Prostate gland (tissue), 2 donors: Measurements from ENCODE around the gene KLF7. TPM values are rescaled to one million over a fixed set of nuclear protein-coding genes. Genes with fewer than 3 reads are reported as not detected.

Source experiments
- DNase-seq: peaks from one replicate; pipeline ENCODE4 v3.0.0-alpha.2; 2019; ENCODE audit warnings: low spot score
- H3K27ac ChIP-seq, 2 donors: fragments of 200-600 bp; sonication (generic); 2 replicates each; pipeline ENCODE4 v1.5.1; 2017 to 2019
- H3K27me3 ChIP-seq: fragments of 200-600 bp; sonication (generic); replicated peaks from 2 replicates; pipeline ENCODE4 v1.5.1; 2019; ENCODE audit not compliant: insufficient read depth
- H3K36me3 ChIP-seq, 2 donors: fragments of 200-600 bp; sonication (generic); 1 replicate in 1 of 2; 2 replicates in 1 of 2; pipeline versions ENCODE4 v1.5.1 to v1.8.1; 2017 to 2019
- H3K4me1 ChIP-seq: fragments of 200-600 bp; sonication (generic); replicated peaks from 2 replicates; pipeline ENCODE4 v1.5.1; 2019
- H3K4me3 ChIP-seq, 2 donors: fragments of 200-600 bp; sonication (generic); 2 replicates each; pipeline ENCODE4 v1.5.1; 2017 to 2019
- H3K9me3 ChIP-seq: fragments of 200-600 bp; sonication (generic); 2 replicates; pipeline ENCODE4 v1.5.1; 2017
- CTCF ChIP-seq, 4 experiments: fragments of 200-600 bp in 2 of 4; fragments of 450-650 bp in 2 of 4; sonication (generic) in 2 of 4; IDR thresholded peaks; 1 replicate in 3 of 4; 2 replicates in 1 of 4; pipeline ENCODE4 v1.5.1; 2016 to 2019; ENCODE audit warnings: antibody characterized with exemption in 4 of 4, mild to moderate bottlenecking in 2 of 4, moderate library complexity in 2 of 4
- POLR2A ChIP-seq: fragments of 450-650 bp; IDR thresholded peaks from one replicate; pipeline ENCODE4 v1.6.1; 2016; ENCODE audit warnings: antibody characterized with exemption, mild to moderate bottlenecking
- POLR2AphosphoS5 ChIP-seq: sonication (generic); formaldehyde crosslinking; IDR thresholded peaks from one replicate; pipeline ENCODE4 v1.6.1; 2017; ENCODE audit warnings: antibody characterized with exemption
- whole genome bisulfite sequencing: methylation state at CpG from one replicate; pipeline ENCODE4 v1.1.5; 2018; 5-methylcytosine and 5-hydroxymethylcytosine counted together
- intact Hi-C: fragments of 100-400 bp; cut with DNase I; formaldehyde crosslinking; loops from one replicate; pipeline ENCODE4 v1.14.2; 2022
- total RNA-seq, 2 donors: library from RNA; depleted of rRNA; stranded (reverse); fragments of >200 nt; gene quantifications; one replicate each; pipeline ENCODE4 v1.1.0, GENCODE V29; 2016

KLF7 gene
- total RNA-seq, 2 donors from 2014 or later, result 10.2 to 23.9 TPM

- no peak overlapping the region for H3K4me3 ChIP-seq
- H3K4me1 ChIP-seq, result no peaks in the 10 kb centered on the region
- no peak overlapping the region for H3K27ac ChIP-seq
- H3K9me3 ChIP-seq, result no peaks in the 10 kb centered on the region
- intact Hi-C loops, result no loop called here
- no peak for TF ChIP-seq CTCF (IDR thresholded peaks at IDR 0.05)
- TF ChIP-seq POLR2A, result no peak
- TF ChIP-seq POLR2AphosphoS5, result no peak
- H3K27me3 ChIP-seq, result no peaks in the 10 kb centered on the region
- 80% methylated on average over 6 of the region's 6 CpGs for WGBS
- no peak for DNase-seq
- H3K36me3 ChIP-seq, result no peaks in the 10 kb centered on the region
Observed at GRCh38 chr2:207095963-207096362, 69.8 kb downstream of the KLF7 start.

- Histone ChIP-seq H3K4me1 (no peaks in the 10 kb centered on the region), H3K27ac (no peak overlapping the region), H3K9me3 (no peaks in the 10 kb centered on the region), H3K27me3 (no peaks in the 10 kb centered on the region), H3K36me3 (no peaks in the 10 kb centered on the region), H3K4me3 (no peak overlapping the region)
- intact Hi-C loops, result no loop called here
- 93% methylated on average over 6 of the region's 6 CpGs for WGBS
- DNase-seq, result no peak
- TF ChIP-seq CTCF (IDR thresholded peaks at IDR 0.05), result no peak
- TF ChIP-seq POLR2A, result no peak
- TF ChIP-seq POLR2AphosphoS5, result no peak
Observed at GRCh38 chr2:207093234-207093633, 72.5 kb downstream of the KLF7 start.

- H3K9me3 ChIP-seq, result no peaks in the 10 kb centered on the region
- TF ChIP-seq POLR2A (no peak), CTCF (IDR thresholded peaks at IDR 0.05) (no peak), POLR2AphosphoS5 (no peak)
- no peaks in the 10 kb centered on the region for H3K27me3 ChIP-seq
- intact Hi-C loops, result no loop called here
- DNase-seq, result no peak
- no peaks in the 10 kb centered on the region for H3K36me3 ChIP-seq
- no peak overlapping the region for H3K4me3 ChIP-seq
- H3K4me1 ChIP-seq, result no peaks in the 10 kb centered on the region
- no peak overlapping the region for H3K27ac ChIP-seq
Observed at GRCh38 chr2:207092818-207093217, 72.9 kb downstream of the KLF7 start.

GRCh38 chr2:207091928-207092327 lies 73.8 kb downstream of the KLF7 start:
- Histone ChIP-seq H3K9me3 (no peaks in the 10 kb centered on the region), H3K4me1 (no peaks in the 10 kb centered on the region), H3K36me3 (no peaks in the 10 kb centered on the region), H3K27ac (no peak overlapping the region), H3K27me3 (no peaks in the 10 kb centered on the region), H3K4me3 (no peak overlapping the region)
- DNase-seq, result no peak
- intact Hi-C loops, result no loop called here
- WGBS, result 95% methylated on average over 2 of the region's 2 CpGs
- TF ChIP-seq POLR2A, result no peak
- TF ChIP-seq CTCF (IDR thresholded peaks at IDR 0.05), result no peak
- no peak for TF ChIP-seq POLR2AphosphoS5

- DNase-seq, result no peak
- Histone ChIP-seq H3K36me3 (no peaks in the 10 kb centered on the region), H3K4me3 (no peak overlapping the region), H3K4me1 (no peaks in the 10 kb centered on the region), H3K27ac (no peak overlapping the region), H3K9me3 (no peaks in the 10 kb centered on the region), H3K27me3 (no peaks in the 10 kb centered on the region)
- WGBS, result 83% methylated on average over 2 of the region's 2 CpGs
- TF ChIP-seq CTCF (IDR thresholded peaks at IDR 0.05) (no peak), POLR2AphosphoS5 (no peak), POLR2A (no peak)
- intact Hi-C loops, result no loop called here
Observed at GRCh38 chr2:207091176-207091575, 74.6 kb downstream of the KLF7 start.
